ENCODE data around the gene ZNF335. TPM values are rescaled to one million over a fixed set of nuclear protein-coding genes. Genes with fewer than 3 reads are reported as not detected.
A peak's percentile ranks its signal among the peaks of the same experiment; 100 is the strongest.
"Not testable (repeated sequence)": the region's sequence is repeated elsewhere in the genome, so short reads cannot be mapped to it uniquely, and the experiment has no call there.

ZNF335 gene
- total and polyA plus RNA-seq, 5 experiments from 2014 or later: 6.4 to 56.2 (median 13.2) TPM

DNA sequence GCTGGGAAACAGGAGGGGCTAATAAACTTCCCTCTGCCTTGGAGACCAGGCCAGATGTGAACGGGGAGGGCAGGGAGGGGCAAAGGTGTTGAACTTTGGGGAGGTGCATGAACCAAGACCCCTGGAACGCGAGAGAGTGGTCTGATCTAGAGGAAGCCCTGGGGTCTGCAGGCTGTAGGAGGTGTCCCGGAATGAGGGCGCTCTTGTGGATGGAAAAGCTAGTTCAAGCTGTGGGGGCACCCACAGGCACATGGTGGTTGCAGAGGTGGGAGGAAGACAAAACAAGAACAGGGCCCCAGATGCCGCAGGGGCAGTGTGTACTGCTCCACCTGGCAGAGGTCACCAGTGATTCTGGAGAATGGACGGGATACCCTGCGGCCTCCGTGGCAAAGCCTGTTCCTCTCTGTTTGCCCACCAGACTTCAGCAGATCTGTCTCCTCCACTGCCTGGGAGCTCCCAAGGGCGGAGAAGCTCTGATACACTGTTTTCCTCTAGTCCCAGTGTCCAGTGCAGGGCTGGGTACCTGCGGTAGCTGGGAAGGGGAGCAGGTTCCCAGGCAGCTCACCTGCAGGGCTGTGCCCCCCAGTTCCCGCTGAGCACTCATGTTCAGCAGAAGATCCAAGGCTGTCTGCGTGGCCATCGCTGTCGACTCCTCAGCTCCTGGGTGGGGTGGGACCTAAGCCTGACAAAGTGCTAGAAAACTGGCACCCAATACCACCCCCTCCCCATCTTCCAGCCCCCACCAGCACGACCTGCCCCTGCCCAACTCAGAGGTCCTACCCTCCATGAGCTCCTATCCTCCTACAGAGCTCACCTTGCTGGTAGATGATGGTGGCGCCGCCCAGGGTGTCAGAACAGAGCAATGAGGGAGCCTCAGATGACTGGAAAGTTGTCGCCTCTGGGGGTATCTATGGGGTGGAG, 14.7 kb downstream of the ZNF335 start:
- Mint-ChIP-seq H3K27me3 (no peaks in the 10 kb centered on the region), H3K9me3 (no peaks in the 10 kb centered on the region), H3K27ac (peak overlapping the region in 2 of 10 donors; percentile 40 to 70), H3K4me3 (peak overlapping the region in 1 of 10 donors; percentile 29), H3K4me1 (no peaks in the 10 kb centered on the region), H3K36me3 (peaks cover 5 to 73% (median 29%) of the 10 kb centered on the region in 3 donors)
- ATAC-seq (no peak), DNase-seq (no peak)
- POLR2A ChIA-PET: interaction anchor here (0.8 to 2.9 kb wide), 4 partner anchors 7 to 18 kb away, joined by 4 to 13 read pairs (median 5); no protein-coding TSS in a partner anchor

DNA sequence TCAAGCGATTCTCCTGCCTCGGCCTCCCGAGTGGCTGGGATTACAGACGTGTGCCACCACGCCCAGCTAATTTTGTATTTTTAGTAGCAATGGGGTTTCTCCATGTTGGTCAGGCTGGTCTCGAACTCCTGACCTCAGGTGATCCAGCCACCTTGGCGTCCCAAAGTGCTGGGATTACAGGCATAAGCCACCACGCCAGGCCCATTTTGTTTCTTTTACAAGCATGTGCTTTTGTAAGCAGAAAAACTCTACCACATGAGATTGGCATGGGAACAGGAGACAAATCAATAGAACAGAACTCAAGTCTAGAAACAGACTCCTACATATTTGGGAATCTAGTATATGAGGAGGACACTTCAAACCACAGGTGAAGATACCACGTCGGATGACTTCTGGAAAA, 15.7 kb downstream of the ZNF335 start:
- H3K4me1 Mint-ChIP-seq, H3K27me3 Mint-ChIP-seq, ATAC-seq, H3K4me3 Mint-ChIP-seq, POLR2A ChIA-PET, H3K9me3 Mint-ChIP-seq: not testable (repeated sequence)
- DNase-seq: peak in 1 of 10 donors; percentile 55
- H3K36me3 Mint-ChIP-seq: peaks cover 5 to 74% (median 27%) of the 10 kb centered on the region in 3 donors
- peak overlapping the region in 1 of 10 donors; percentile 27 for H3K27ac Mint-ChIP-seq

DNA sequence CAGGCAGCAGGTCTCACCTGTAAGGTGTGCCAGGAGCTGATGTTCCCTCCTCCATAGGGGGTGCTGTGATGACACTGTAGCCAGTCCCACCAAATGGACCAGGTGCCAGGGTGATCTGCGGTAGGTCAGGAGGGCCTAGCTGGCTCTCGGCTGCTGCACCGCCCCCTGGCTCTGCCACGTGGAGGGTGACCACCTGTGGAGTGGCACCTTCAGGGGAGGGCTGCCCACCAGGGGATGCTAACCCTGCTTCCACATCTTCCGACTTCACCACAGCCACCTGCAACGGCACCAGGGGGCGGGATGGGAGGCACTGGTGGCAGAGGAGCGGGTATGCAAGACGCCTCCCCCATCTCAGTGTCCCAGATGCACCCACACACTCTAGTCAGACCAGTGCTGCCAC, 18.3 kb downstream of the ZNF335 start:
- Mint-ChIP-seq H3K9me3 (no peaks in the 10 kb centered on the region), H3K27me3 (no peaks in the 10 kb centered on the region), H3K27ac (peak overlapping the region in 5 of 10 donors; percentile 35 to 79 (median 60)), H3K4me1 (peaks cover 0 to 8% (median under 1%) of the 10 kb centered on the region in 4 donors), H3K36me3 (peaks cover 3 to 68% (median 8%) of the 10 kb centered on the region in 3 donors), H3K4me3 (no peak overlapping the region)
- no peak for ATAC-seq
- DNase-seq: no peak
- POLR2A ChIA-PET: interaction anchor here (1.0 to 13.1 kb wide), 4 partner anchors 9 to 120 kb away, joined by 3 to 138 read pairs (median 13); partner anchors contain the start of genes PCIF1, SNX21 and ZNF335

DNA sequence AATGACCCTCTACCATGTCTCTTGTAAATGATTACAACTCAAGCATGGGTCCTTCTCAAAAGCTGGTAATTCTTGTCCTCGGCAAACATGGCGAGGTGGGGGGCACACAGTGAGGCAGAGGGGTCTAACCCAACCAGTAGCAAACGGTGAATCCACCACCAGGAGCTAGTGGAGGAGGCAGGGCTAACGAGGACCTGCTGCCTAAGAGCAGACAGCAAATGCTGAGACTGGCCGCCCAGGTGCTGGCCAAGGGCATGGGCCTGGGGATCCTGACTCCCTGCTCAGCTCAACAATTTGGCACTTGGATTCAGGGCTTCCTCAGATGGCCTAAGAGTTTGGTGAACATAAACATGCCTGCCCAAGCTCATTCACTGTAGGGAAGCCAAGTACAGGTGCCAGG, 19.1 kb downstream of the ZNF335 start:
- Mint-ChIP-seq H3K4me3 (no peak overlapping the region), H3K27me3 (no peaks in the 10 kb centered on the region), H3K36me3 (peaks cover 0 to 66% (median 4%) of the 10 kb centered on the region in 3 donors), H3K27ac (peak overlapping the region in 4 of 10 donors; percentile 5 to 79 (median 48)), H3K9me3 (no peaks in the 10 kb centered on the region), H3K4me1 (peaks cover 0 to 8% (median under 1%) of the 10 kb centered on the region in 4 donors)
- POLR2A ChIA-PET: interaction anchor here (0.5 to 13.1 kb wide), 5 partner anchors 10 to 119 kb away, joined by 3 to 138 read pairs (median 3); partner anchors contain the start of genes PCIF1, SNX21 and ZNF335
- ATAC-seq: no peak
- DNase-seq: no peak

DNA sequence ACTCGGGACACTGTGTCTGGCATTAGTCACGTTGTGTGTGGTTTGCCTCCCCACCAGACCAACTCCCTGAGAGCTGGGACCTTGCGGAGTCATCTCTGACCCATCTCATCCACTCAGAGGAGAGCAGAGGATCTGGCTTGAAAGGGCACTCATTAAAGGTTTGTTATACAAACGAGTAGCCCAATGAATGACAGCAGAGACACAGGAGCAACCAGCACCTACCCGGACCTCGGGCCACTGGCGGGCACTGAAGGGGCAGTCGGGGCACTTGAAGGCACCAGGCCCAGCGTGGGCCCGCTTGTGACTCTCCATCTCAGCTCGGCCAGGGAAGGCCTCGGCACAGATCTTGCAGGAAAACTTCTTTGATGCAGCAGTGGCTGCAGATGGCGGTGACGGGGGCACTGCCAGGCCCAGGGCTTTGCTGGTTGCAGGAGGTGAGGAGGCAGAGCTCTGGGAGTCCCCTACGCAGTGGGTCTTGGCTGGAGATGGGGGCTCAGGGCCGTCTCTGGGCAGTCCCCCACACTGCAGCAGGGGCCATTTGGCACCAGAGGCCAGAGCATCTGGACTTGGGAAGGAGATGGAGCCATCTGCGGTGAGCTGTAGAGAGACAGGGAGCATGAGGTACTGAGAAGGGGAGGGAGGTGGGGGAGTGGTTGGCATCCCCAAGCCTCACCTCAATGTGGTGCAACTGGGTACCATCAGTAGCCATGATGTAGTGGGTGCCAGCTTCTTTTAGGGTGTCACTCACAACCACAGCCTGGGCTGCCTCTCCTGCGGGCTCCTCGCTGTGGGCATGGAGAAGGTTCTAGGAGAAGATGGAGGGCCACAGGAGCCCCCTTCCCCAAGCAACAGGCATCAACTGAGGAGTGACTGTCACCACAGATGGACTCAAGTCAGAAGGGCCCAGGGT, 19.8 kb downstream of the ZNF335 start:
- Mint-ChIP-seq H3K27ac (peak overlapping the region in 9 of 10 donors; percentile 3 to 79 (median 49)), H3K4me1 (peaks cover 0 to 8% (median under 1%) of the 10 kb centered on the region in 4 donors), H3K4me3 (peak overlapping the region in 1 of 10 donors; percentile 2), H3K27me3 (no peaks in the 10 kb centered on the region), H3K36me3 (peaks cover 0 to 65% (median 6%) of the 10 kb centered on the region in 3 donors), H3K9me3 (no peaks in the 10 kb centered on the region)
- ATAC-seq (no peak), DNase-seq (peak in 1 of 10 donors; percentile 60)
- POLR2A ChIA-PET: interaction anchor here (0.5 to 13.1 kb wide), 5 partner anchors 8 to 118 kb away, joined by 3 to 138 read pairs (median 3); partner anchors contain the start of genes PCIF1, SNX21 and ZNF335

DNA sequence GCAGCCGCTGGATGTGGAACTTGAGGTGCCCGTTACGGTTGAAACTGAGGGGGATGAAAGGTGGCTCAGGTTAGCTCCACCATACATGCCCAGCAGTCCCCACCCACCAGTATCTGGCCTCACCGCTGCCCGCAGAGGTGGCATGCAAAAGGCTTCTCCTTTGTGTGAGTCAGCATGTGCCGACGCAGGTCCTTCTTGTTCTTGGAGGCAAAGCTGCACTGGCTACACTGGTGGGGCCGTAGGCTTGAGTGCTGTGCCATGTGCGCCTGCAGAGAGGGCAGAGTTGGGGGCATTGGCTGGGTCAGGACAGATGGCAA, 21.7 kb downstream of the ZNF335 start:
- Mint-ChIP-seq H3K27me3 (no peaks in the 10 kb centered on the region), H3K4me3 (peak overlapping the region in 1 of 10 donors; percentile 6), H3K27ac (peak overlapping the region in 3 of 10 donors; percentile 28 to 49 (median 43)), H3K4me1 (peaks cover 0 to 20% (median 4%) of the 10 kb centered on the region in 4 donors), H3K9me3 (no peaks in the 10 kb centered on the region), H3K36me3 (peaks cover 0 to 64% (median 9%) of the 10 kb centered on the region in 3 donors)
- POLR2A ChIA-PET: interaction anchor here (0.6 to 13.1 kb wide), 4 partner anchors 8 to 22 kb away, joined by 3 to 138 read pairs (median 6); partner anchors contain the start of genes PCIF1 and ZNF335
- peak in 1 of 10 donors; percentile 45 for DNase-seq
- no peak for ATAC-seq

DNA sequence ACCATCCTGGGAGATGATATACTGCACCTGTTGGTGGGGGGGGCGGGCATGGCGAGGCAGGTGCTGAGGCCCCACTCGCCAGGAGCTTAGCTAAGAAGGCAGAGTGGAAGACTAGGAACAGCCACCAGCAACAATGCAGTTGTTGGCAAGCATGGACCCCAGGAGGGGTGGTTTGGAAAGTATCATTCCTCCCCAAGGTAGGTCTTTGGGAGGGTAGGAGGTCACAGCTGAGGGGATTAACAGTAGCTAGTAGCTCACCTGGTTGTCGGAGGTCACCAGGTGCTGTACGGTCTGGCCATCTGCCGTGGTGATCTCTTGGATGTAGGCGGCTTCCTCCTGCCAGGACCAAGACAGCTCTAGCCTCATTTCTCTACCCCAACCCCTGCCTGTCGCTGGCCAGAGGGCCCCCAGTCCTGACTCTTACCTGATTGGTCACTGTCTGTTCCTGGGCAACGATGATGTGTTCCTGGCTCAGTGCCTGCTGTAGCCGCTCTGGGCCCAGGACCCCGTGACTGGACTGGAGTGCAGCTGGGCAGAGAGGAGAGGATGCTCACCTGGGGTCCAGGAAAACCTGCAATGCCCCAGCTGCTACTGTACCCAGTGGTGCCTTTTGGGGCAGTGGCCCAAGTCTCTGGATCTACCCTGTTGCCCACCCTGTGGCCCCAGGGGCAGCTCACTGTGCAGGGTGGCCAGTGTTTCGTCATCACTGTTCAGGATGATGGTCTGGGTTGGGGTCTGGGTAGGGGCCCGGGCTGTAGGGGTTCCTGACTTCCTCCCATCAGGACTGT, 22.3 kb downstream of the ZNF335 start:
- Mint-ChIP-seq H3K36me3 (peaks cover 0 to 69% (median 14%) of the 10 kb centered on the region in 3 donors), H3K4me3 (no peak overlapping the region), H3K4me1 (peaks cover 0 to 22% (median 4%) of the 10 kb centered on the region in 4 donors), H3K27me3 (no peaks in the 10 kb centered on the region), H3K9me3 (no peaks in the 10 kb centered on the region), H3K27ac (peak overlapping the region in 8 of 10 donors; percentile 25 to 86 (median 66))
- DNase-seq (peak in 1 of 10 donors; percentile 57), ATAC-seq (no peak)
- POLR2A ChIA-PET: interaction anchor here (1.0 to 13.1 kb wide), 4 partner anchors 9 to 21 kb away, joined by 3 to 138 read pairs (median 6); partner anchors contain the start of gene PCIF1

DNA sequence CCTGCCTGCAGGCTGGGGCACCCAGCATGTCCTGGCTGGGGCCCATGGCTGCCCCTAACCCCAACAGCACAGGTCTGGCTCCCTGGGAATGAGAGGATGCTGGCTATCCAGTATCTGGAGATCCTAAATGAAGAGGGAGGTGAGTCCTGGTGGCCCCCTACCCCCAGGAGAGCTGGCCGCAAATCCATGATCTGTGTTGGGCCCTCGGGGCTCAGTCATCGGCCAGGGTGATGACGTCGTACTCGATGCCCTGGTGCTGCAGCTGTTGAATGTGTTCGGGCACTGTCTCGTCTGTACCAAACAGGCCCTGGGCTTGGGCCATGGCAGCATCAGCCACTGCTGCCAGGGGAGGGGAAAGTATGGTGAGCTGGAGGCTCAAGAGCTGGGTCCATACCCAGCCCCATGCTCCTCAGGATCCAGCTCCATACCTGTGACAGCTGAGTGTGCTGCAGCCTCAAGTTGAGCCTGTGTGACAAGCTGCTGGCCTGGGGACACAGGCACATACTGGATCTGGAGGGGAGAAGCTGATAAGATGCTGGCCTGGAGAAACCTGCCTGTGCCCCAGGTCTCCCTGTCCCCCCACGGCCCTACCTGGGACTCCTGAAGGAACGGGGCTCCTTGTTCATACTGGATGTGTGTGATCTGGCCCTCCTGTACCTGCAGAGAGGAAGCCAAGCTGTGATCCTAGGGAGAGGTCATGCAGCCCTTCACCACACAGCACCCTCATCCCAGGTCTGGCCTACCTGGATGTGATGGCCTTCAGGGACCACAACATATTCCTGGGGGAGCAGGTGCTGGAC, 23.1 kb downstream of the ZNF335 start:
- Mint-ChIP-seq H3K27me3 (no peaks in the 10 kb centered on the region), H3K9me3 (no peaks in the 10 kb centered on the region), H3K4me3 (no peak overlapping the region), H3K4me1 (peaks cover 0 to 26% (median 5%) of the 10 kb centered on the region in 4 donors), H3K36me3 (peaks cover 2 to 75% (median 14%) of the 10 kb centered on the region in 3 donors), H3K27ac (peak overlapping the region; percentile 25 to 86 (median 64))
- DNase-seq (peak in 1 of 10 donors; percentile 58), ATAC-seq (peak in 1 of 2 donors; percentile 6)
- POLR2A ChIA-PET: interaction anchor here (0.8 to 13.1 kb wide), 4 partner anchors 9 to 59 kb away, joined by 3 to 138 read pairs (median 4); partner anchors contain the start of gene PCIF1

DNA sequence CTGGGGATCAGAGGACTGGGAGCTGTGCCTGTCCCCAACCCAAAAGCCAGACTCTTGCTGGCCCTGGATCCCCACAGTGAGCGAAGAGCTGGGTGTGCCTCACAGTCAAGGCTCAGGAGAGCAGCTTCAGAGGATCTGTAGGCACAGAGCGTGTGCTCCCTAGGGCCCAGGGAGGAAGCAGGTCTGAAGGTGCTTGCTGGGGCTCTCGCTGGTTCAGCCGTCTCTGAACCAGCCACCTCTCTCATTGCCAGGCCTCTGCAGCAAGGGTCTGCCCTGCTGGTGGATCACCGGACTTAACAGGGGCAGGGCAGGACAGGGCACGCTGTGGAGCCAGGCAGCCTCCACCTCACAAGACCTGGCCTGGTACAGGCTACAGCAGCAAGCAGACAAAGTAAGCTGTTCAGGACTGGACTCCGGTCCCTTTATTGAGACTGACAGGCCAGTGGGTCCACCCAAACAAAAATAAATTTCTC, 23.7 kb downstream of the ZNF335 start:
- peaks cover 3 to 75% (median 14%) of the 10 kb centered on the region in 3 donors for H3K36me3 Mint-ChIP-seq
- peak overlapping the region in 3 of 10 donors; percentile 9 to 77 (median 14) for H3K27ac Mint-ChIP-seq
- POLR2A ChIA-PET: interaction anchor here (0.8 to 13.1 kb wide), 3 partner anchors 11 to 58 kb away, joined by 3 to 138 read pairs (median 3); partner anchors contain the start of gene PCIF1
- no peaks in the 10 kb centered on the region for H3K27me3 Mint-ChIP-seq
- H3K4me3 Mint-ChIP-seq: no peak overlapping the region
- DNase-seq (no peak), ATAC-seq (peak in 1 of 2 donors; percentile 10)
- H3K4me1 Mint-ChIP-seq: peaks cover 0 to 28% (median 5%) of the 10 kb centered on the region in 4 donors
- no peaks in the 10 kb centered on the region for H3K9me3 Mint-ChIP-seq

DNA sequence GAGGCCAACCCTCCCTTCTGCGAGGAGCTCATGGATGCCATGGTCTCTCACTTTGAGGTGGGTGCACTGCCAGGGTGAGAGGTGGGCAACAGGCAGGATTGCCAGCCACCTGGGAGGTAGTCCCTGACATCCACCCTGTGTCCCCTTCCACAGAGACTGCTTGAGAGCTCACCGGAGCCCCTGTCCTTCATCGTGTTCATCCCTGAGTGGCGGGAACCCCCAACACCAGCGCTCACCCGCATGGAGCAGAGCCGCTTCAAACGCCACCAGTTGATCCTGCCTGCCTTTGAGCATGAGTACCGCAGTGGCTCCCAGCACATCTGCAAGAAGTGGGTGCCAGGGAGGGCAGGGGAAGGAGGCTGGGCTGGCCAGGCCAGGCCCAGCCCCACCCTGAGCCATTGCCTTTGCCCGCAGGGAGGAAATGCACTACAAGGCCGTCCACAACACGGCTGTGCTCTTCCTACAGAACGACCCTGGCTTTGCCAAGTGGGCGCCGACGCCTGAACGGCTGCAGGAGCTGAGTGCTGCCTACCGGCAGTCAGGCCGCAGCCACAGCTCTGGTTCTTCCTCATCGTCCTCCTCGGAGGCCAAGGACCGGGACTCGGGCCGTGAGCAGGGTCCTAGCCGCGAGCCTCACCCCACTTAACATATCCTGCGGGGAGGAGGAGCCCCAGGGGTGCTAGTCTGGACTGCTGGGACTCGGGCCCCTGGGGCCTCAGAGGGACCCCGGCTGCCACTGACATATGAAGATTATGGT, 24.7 kb downstream of the ZNF335 start:
- H3K27ac Mint-ChIP-seq: peak overlapping the region in 5 of 10 donors; percentile 14 to 84 (median 40)

More for the DNA sequence above, 24.7 kb downstream of the ZNF335 start:
- H3K4me1 Mint-ChIP-seq: peaks cover 0 to 28% (median 5%) of the 10 kb centered on the region in 4 donors
- DNase-seq (peak in 1 of 10 donors; percentile 56), ATAC-seq (no peak)
- peaks cover 3 to 83% (median 14%) of the 10 kb centered on the region in 3 donors for H3K36me3 Mint-ChIP-seq
- no peak overlapping the region for H3K4me3 Mint-ChIP-seq
- H3K27me3 Mint-ChIP-seq: no peaks in the 10 kb centered on the region
- no peaks in the 10 kb centered on the region for H3K9me3 Mint-ChIP-seq
- POLR2A ChIA-PET: interaction anchor here (1.2 to 13.1 kb wide), 2 partner anchors 10 to 57 kb away, joined by 5 to 138 read pairs; partner anchors contain the start of gene PCIF1
